ENCODE measurements around the gene STRADB. TPM values are rescaled to one million over a fixed set of nuclear protein-coding genes. Genes with fewer than 3 reads are reported as not detected.

Gene STRADB
- total and polyA plus RNA-seq, 2 experiments from 2014 or later = 35.9 to 37.1 TPM

GRCh38 chr2:201432621-201433393 lies 18.7 kb upstream of the STRADB start (continued):
- TF ChIP-seq, protein P1, sequence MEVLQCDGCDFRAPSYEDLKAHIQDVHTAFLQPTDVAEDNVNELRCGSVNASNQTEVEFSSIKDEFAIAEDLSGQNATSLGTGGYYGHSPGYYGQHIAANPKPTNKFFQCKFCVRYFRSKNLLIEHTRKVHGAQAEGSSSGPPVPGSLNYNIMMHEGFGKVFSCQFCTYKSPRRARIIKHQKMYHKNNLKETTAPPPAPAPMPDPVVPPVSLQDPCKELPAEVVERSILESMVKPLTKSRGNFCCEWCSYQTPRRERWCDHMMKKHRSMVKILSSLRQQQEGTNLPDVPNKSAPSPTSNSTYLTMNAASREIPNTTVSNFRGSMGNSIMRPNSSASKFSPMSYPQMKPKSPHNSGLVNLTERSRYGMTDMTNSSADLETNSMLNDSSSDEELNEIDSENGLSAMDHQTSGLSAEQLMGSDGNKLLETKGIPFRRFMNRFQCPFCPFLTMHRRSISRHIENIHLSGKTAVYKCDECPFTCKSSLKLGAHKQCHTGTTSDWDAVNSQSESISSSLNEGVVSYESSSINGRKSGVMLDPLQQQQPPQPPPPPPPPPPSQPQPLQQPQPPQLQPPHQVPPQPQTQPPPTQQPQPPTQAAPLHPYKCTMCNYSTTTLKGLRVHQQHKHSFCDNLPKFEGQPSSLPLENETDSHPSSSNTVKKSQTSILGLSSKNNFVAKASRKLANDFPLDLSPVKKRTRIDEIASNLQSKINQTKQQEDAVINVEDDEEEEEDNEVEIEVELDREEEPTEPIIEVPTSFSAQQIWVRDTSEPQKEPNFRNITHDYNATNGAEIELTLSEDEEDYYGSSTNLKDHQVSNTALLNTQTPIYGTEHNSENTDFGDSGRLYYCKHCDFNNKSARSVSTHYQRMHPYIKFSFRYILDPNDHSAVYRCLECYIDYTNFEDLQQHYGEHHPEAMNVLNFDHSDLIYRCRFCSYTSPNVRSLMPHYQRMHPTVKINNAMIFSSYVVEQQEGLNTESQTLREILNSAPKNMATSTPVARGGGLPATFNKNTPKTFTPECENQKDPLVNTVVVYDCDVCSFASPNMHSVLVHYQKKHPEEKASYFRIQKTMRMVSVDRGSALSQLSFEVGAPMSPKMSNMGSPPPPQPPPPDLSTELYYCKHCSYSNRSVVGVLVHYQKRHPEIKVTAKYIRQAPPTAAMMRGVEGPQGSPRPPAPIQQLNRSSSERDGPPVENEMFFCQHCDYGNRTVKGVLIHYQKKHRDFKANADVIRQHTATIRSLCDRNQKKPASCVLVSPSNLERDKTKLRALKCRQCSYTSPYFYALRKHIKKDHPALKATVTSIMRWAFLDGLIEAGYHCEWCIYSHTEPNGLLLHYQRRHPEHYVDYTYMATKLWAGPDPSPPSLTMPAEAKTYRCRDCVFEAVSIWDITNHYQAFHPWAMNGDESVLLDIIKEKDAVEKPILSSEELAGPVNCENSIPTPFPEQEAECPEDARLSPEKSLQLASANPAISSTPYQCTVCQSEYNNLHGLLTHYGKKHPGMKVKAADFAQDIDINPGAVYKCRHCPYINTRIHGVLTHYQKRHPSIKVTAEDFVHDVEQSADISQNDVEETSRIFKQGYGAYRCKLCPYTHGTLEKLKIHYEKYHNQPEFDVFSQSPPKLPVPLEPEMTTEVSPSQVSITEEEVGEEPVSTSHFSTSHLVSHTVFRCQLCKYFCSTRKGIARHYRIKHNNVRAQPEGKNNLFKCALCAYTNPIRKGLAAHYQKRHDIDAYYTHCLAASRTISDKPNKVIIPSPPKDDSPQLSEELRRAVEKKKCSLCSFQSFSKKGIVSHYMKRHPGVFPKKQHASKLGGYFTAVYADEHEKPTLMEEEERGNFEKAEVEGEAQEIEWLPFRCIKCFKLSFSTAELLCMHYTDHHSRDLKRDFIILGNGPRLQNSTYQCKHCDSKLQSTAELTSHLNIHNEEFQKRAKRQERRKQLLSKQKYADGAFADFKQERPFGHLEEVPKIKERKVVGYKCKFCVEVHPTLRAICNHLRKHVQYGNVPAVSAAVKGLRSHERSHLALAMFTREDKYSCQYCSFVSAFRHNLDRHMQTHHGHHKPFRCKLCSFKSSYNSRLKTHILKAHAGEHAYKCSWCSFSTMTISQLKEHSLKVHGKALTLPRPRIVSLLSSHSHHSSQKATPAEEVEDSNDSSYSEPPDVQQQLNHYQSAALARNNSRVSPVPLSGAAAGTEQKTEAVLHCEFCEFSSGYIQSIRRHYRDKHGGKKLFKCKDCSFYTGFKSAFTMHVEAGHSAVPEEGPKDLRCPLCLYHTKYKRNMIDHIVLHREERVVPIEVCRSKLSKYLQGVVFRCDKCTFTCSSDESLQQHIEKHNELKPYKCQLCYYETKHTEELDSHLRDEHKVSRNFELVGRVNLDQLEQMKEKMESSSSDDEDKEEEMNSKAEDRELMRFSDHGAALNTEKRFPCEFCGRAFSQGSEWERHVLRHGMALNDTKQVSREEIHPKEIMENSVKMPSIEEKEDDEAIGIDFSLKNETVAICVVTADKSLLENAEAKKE (CRISPR knock-in tag; IDR thresholded peaks at IDR 0.05) = no peak
- TF ChIP-seq ETS1 (IDR thresholded peaks at IDR 0.05) (no peak), JUNB (IDR thresholded peaks at IDR 0.05; ENCODE audit: unreplicated experiment) (no peak), ZNF114 (CRISPR knock-in tag; IDR thresholded peaks at IDR 0.05) (no peak), NANOG (IDR thresholded peaks at IDR 0.05; ENCODE audit: borderline replicate concordance) (no peak), REST (IDR thresholded peaks at IDR 0.05; ENCODE audit: unreplicated experiment) (no peak)
